NOMO-1 (cell line): ENCODE measurements around the gene PXT1.

Experiments
- DNase-seq, 2 experiments: peaks; one replicate each; lab custom pipeline; 2025; ENCODE audit not compliant: unreplicated experiment in 2 of 2; lab: John Stamatoyannopoulos, UW

PXT1 gene

DNA sequence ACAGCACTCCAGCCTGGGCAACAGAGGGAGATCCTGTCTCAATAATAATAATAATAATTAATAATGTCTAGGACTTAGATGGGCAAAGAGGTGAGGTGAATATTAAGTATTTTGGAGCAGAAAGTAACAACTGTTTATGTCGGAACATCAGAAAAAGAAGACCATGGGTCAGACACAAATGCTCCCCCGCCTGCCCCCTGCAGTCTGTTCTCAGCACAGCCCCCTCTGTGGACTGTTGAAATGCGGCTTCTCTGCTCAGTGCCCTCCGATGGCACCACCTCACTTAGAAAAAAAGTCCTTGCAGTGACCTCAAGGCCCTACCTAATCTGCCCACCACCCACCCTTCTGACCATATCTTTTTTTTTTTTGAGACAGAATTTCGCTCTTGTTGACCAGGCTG, 50.0 kb downstream of the PXT1 start:
- no peak for DNase-seq

DNA sequence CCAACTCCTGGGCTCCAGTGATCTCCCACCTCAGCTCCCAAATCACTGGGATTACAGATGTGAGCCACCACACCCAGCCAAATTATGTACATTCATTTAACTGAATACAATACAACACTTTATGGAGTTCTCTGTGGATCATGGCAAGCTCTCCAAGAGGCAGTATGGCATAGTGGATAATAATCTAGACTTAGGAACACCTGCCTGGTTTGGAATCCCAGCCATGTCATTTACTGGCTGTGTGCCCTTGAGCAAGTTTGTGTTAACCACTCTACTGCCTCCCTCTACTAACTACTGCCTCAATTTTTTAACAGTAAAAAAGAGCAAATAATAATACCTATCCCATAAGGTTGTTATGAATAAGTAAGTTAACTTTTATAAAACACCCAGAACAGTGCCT, 53.3 kb downstream of the PXT1 start:
- no peak for DNase-seq

DNA sequence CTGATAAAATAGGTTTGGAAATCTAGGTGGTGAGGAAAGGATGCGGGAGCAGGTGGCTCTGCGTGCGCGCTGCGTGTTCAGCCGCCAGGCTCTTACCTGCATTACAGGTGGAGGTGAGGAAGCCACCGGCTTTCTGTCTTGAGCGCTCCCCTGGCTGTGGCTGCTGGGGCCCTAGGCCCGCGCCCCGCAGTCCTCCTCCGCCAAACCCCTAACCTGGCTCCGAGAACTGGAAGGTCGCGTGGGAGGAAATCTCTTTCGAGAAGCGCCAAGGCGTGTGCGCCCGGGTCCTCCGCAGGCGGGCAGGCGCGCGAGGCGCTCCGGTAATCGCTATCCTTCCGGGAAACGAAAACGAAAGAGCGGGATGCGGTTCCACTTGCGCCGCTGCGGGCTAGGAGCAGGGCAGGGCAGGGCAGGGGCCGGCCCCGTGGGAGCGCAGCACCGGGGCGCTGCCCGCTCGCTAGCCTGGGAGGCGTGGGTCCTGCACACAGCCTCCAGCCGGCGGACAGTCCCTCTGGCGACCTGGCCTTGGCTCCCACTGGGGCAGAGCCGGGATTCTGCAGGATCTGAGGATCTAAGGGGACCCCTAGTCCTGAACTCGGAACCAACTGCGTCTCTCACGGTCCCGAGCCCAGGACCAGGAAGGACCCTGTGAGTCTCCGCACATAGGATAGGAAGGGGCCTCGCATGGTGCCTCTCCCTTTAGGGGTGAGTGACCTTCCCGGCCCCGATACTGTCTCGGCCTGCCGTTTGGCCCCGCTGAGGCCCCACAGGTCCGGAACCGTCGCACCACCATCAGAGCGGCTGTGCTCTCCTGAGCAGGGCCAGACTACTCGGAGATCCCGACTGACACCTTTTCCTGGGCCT, 55.0 kb downstream of the PXT1 start, which contains the start of gene ETV7:
ETV7 (minus strand) TSS at position 230 of the 864 bp plus-strand sequence; CDS start at position 102, 128 bp downstream.
- peak; percentile 20 to 41 for DNase-seq

DNA sequence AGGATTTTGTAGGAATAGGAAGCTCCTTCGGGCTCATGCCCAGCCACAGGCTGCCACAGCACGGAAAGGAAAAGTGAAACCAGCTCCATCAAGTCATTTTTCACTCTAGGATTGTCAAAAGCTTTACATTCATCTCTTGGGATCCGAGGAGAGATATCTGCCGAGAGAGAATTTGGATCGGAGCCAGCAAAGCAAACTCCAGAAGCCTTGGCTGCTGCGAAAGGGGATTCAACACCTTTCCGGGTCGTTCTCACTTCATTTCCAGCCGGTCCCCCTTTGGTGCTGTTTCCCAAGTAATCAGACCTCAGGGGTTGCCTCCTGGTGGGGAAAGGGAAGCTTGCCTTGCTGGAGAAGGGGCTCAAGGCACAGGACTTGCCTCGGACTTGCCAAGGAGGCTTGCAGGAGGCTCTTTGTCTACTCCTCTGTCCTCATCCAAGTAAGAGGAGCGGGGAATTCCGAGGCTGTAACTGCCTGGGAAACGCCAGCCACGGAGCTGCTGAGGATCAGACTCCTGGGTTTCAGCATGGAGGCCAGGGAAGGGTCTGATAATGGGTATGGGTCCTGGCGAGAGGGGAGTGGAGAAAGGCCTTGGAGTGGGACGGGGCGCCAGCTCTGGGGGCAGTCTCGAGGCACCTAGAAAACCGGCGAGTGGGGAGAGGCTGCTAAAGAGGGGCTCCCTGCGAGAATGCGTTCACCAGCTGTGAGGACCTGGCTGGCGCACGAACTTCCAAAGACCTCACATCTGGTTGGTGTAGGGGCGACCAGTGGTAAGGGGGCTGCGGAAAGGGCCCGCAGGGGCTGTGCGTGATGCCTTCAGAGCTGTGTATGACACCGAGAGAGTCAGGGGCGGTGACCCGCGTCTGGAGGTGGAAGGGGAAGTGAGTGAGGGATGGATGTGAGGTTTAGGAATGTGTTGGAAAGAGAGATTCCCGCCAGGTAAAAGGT, 55.9 kb downstream of the PXT1 start:
- peak; percentile 20 for DNase-seq

DNA sequence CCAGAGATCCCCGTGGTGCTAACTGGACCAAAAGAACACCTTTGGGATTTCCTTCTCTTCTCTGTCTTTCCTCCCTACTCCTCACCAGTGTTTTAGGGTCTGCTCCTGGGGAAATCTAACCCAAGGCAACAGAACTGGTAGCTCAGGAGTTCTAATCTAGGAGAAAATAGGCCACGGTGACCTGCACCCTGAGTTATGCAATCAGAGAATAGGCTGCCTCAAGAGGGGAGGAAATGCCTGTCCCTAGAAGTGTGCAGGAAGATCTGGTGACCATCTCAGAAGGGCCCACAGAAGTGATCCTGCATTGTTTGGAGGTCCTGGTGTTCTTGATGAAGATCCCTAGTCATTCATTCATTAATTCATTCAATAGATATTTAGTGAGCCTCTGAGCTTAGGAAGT, 58.6 kb downstream of the PXT1 start:
- no peak for DNase-seq

DNA sequence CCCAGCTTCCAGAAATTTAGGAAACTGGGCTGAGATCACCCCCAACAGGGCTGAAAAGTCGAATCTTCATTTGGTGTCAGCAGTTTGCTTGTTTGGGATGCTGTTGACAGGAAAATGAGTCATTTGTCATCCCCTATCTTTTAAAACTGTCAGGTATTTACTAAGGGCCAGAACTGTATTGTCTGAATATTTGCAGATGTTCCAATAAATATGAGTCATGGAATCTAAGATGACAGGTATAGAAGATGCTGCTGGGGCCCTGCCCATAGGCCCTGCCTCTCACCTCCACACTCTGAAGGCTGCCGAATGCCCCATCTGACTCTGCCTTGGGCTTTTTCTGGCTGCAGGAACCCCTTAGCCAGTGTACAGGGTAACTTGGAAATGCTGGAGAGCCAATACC, 59.0 kb downstream of the PXT1 start:
- DNase-seq: no peak

DNA sequence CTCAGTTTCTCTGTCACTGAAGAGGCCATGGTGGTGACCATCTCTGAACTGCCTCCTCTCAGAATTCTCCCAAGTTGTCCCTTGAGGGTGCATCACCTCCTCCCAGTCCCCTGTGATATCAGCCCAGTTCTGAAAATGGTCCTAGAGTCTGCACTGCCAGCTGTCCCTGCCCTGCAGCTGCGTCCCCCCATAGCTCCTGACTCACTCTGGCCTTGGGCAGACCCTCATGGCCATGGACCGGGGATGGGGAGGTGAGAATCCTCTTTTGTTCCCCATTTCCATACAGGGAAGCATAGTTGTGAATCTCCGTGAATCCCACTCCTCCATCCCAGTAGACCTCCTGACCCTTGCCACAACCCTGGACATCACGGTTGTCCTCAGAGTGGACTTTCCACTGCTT, 59.7 kb downstream of the PXT1 start:
- no peak for DNase-seq

DNA sequence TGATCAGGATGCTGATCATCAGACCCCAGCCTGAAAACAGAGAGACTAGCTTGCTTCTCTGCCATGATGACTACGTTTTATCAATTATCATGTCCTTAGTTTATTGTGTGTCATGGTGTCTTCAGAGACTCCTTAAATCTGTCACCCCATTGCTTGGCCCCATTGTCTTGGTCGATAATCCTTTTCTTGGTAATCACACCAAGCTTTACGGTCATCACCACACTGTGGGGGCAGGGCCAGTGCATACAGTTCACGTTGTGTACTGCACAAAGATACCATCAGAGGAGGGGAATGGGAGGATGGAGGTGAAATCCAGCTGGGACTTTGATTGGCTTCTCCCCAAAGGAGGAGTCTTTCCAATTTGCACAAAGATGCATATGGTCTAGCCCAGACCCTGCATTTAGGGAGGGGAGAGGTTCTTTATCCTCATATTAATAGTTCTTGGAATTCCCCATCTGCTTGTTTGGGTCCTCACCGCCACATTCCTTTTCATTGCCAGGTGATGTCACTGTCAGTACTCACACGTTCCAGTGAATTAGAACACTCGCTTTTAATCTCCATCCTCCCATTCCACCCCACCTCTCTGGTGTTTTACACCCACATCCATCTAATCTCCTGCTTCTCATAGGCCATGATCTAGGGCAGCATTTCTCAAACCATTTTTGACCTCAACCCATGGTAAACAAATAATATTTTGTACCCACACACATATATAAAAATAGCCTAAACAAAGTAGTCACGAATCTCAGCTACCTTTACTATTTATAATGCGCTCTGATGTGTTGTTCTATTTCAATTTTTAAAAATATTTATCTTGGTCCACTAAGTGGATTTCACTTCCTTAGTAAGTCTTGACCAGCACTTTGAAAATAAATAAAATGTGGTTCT, 60.9 kb downstream of the PXT1 start:
- no peak for DNase-seq

DNA sequence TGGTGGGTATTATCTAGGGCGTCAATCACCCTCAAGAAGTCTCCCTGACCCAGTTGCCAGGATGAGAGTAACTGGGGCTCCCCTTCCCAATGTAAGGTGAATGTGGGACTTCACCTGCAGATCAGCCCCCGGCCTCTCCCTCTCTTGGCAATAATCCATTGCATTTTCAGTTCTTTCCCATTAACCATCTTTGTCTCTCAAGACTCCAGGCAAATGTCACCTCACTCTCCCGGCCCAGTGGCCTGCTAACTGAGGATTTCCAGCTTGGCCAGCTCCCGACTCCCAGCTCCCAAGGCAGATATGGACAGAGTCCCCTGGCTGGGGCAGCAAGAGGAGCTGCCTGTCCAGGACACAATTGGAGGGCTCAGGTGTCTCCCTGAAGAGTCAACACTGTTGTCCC, 62.5 kb downstream of the PXT1 start:
- no peak for DNase-seq

DNA sequence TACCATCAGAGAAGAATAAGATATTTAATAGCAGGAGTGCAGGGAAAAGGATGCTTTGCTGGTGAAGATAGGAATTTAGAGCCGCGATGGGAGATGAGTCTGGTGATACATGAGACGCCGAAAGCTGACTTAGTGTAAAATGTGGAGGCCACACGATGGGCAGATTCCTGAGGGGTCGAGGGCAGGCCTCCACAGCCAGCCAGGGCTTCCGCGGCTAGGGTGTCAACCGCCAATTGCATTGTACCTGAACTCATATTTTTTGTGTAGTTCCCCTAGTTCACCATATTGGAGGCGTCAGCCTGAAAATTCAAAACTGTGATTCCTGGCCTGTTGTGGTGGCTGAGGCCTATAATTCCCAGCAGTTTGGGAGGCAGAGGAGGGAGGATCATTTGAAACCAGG, 63.7 kb downstream of the PXT1 start:
- DNase-seq: no peak

DNA sequence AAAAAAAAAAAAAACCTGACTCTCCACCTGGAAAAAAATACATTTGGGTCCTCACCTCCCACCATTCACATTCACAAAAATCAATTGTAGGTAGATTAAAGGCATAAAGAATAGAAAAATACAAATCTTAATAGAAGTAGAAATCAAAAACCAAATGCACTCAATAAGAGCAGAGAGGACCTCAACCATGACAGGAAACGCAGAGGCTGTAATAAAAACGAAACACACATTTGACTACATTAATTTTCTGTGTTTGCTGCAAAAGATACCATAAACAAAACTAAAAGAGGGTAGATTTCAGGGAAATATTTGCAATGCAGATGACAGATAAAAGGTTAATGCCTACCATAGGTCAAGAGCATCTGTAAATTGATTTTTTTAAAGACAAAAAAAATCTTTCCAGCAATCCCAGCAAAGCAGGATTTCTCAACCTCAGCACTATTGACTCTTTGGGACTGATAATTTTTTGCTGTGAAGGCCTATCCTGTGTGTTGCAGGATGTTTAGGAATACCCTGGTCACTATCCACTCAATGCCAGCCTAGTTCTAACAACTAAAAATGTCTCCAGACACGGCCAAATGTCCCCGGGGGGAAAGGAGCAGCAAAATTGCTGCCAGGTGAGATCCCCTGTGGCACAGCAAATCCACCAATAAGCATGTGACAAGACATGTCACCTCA, 64.3 kb downstream of the PXT1 start:
- DNase-seq: no peak

DNA sequence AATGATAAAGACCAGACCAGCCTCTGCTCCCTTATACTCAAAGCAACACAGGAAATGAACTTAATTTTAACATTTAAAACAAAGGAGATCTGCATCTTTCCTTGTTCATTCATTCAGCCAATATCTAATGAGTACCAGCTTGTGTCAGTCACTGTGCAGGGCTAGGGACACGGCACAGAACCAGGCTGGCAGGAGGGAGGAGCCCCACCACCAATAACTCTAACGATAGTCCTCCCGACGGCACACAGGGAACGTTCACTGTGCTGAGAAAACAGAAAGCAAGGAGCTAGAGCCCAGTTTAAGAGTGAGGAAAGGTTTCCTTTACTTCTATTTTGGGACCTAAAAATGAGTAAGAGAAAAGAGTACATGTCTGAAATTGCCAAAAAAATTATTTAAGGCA, 65.1 kb downstream of the PXT1 start:
- no peak for DNase-seq

DNA sequence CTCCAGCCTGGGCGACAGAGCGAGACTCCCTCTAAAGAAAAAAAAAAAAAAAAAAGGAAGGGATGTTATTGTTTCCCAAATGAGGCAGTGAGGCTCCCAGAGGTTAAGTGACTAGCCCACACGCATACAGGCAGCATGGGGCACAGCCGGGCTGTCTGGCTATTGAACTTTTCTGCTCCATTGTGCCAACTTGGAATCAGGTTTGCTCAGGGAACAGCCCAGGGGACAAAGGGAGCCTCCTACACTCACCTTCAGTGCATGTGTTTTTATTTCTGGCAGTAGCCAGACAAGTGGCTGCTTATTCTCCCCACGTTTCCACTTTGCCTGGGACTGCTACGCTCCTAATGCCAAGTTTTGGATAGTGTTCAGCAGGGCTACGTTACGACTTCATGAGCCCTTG, 65.9 kb downstream of the PXT1 start:
- no peak for DNase-seq

DNA sequence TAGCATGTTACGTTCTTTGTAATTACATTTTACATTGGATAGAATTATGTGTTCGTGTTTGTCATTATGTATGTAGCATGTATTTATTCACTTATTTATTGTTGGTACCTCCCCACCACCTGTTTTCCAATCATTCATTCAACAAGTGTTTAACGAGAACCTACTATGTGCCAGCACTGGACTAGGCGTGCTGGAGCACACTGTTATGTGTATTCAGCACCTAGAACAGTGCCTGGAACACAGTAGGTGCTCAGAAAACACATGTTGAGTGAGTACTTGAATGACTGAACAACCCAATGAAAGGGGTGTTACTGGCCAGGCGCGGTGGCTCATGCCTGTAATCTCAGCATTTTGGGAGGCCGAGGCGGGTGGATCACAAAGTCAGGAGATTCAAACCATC, 66.5 kb downstream of the PXT1 start:
- no peak for DNase-seq

DNA sequence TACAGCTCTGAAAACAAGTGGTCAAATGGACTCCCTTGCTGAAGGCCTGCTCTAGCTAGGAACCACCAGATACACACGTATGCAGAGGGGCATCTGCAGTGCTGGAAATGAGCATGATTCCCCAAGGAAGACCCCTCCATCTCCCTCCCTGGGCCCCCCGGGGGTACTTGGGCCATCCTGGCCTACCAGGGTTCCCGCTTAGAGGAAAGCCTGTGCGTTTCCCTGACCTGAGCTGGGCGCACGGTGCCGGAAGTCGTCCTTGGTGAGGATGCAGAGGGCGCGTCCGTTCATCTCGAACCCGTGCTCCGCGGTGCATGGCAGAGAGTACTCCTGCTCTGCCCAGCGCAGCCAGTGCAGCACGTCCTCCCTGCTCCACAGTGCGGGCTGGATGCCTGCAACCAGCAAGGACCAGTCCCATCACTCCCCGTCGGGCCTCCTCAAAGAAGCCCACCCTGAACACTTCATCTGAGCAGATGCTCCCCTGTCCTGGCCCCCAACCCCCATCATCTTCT, 67.0 kb downstream of the PXT1 start:
- DNase-seq: no peak

DNA sequence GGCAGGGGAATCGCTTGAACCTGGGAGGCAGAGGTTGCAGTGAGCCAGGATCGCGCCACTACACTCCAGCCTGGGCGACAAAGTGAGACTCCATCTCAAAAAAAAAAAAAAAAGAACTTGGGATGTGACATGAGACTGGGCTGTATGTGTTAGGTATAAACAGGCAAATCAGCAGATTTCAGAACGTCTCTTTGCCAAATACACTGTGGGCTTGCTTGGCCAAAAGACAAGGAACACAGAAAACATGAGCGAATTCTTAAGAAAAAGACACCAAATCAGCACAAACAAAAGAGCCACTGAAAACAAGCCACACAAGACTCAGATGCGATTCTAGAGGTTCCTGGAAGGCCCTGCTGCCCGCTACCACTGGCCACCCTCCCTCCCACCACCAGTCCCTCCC, 67.7 kb downstream of the PXT1 start:
- DNase-seq: no peak

DNA sequence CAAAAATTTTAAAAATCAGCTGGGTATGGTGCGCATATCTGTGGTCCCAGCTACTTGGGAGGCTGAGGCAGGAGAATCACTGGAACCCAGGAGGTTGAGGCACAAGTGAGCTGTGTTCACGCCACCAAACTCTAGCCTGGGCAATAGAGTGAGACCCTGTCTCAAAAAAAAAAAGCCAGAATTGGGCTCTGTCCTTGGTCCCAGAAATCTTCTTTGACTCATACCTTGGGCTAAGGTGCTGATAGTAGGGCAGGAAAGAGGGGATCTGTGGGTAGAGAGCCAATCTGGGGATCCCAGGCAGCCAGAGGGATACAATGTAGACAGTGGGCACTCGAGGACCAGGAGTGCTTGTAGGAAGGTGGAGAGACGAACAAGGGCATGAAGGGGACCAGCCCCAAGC, 68.5 kb downstream of the PXT1 start:
- no peak for DNase-seq

DNA sequence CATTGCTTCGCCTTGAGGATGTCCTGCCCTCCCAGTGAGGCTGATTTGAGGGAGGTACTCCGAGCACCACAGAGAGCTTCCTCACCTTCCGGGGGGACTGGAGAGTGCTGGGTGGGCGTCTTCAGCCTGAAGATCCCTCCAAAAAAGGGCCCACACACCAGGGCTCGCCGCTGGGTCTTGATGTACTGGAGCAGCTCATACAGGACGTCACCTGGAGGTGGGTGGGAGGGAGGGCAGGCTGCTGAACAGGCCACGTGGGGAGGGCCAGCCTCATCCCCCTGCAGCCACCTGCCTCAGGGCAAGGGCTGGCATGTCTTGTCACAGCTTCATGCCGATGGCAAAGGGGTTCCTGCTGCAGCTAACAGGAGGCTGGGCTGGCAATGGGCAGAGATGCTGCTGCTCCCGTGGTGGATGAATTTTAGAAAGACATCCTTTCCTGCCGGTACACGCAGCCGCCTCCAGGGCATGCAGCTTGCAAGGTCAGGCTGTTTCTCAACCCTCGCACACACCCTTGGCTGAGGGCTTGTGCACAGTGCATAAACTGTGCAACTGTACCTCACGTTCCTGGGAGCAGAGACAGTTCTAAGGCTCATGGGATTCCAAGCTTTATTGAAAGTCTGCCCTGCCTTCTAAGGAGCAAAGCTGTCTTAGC, 69.2 kb downstream of the PXT1 start:
- no peak for DNase-seq

DNA sequence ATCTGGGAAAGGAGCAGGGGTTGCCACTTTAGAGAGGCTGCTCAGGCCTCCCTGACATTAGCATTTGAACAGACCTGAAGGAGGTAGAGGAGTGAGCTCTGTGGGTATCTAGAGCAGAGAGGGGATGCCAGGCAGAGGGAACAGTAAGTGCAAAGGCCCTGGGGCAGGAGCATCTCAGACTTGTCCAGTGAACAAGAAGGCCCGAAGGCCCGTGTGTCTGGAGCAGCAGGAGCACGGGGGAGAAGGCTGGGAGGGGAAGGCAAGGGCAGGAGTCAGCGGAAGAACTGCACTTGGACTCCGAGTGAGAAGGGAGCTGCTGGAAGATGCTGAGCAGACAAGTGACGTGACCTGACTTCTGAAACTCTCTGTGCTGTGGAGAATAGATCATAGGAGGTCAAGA, 70.6 kb downstream of the PXT1 start:
- DNase-seq: no peak
